Measurements from ENCODE around the gene PIWIL4.
"Not testable (repeated sequence)": the region's sequence is repeated elsewhere in the genome, so short reads cannot be mapped to it uniquely, and the experiment has no call there.

Gene PIWIL4

DNA sequence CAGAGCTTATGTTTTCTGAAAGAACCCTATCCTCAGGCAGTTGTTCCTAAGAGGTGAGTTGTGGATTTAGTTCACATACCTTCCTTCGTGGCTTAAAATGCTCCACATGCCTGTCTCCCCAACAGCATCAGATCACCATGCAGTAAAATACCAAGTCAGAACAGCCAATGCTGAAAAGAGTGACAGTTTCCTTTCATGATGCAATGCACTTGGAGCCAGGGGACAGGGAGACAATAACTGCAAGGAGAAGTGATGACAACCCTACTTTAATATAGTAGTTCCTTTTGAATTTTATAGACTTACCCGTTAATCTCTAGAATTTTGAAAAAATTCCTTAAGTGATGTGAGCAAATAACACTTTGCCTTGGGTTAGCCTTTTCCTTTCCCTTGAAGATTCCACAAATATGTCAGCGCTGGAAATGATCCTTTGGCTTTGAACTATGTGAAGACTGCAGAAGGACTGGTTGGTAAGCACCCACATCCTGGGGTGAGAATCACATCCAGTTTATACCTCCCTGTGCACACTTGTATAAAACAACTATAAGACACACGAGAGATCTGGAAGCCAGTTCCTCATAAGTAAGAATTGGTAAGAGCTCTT is 71.2 kb downstream of the PIWIL4 start:
- no peak for ATAC-seq
- no peak for DNase-seq

DNA sequence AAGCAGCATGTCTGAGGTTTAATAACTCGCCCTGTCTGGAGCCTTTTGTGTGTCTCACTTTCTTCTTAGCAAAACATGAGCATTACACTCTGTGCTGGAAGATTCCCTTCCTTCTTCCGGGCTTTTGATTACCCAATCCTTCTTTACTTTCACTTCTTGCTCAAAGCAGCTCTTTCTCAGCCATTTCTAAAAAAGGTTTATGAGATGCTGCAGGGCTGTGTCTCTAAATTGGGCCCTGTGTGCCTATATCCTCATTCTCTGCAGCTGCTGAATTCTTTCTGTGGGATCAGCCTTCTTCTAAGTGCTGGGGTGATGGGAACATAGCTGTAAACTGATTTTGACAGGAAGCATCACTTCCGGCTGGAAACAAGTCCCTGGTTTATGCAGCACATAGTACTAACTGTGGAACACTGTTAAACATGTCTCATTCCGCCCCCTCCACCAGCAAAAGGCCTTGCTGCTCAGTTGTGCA is 71.8 kb downstream of the PIWIL4 start:
- ATAC-seq, result no peak
- DNase-seq, result no peak

DNA sequence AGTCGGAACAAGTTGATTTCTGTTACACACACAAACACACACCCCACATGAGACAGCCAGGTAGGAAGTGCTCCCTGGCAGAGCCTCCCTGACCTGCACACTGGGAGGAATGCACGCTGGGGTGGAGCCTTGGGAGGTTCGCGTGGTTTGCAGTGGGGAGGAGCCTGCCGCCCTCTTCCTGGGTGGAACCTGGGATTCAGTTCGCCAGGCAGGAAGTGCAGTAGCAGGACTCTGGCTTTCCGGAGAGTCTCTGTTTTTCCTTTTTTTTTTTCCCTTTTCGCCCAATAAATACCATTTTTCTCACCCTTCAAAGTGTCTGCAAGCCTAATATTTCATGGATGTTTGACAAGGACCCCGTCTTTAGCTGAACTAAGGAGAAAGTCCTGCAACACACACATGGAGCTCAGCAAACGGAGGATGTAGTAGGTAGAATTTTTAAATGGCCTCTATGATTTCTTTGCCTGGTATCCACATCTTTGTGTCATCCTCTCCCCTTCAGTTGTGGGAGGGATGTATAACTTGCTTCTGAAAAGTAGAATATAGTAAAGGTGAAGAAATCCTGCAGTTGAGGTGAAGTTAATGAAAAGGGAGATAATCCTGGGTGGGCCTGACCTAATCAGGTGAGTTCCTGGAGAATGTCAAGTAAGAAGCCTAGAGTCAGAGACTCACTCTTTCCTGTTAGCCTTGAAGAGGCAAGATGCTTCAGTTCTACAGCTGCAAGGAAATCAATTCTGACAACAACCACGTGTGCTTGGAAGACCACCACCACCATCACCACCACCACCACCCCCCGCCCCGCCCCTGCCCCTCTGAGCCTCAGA is 72.9 kb downstream of the PIWIL4 start:
- DNase-seq (no peak), ATAC-seq (no peak)

GRCh38 chr11:94641167-94641761 is 74.1 kb downstream of the PIWIL4 start:
- ATAC-seq (no peak), DNase-seq (no peak)

DNA sequence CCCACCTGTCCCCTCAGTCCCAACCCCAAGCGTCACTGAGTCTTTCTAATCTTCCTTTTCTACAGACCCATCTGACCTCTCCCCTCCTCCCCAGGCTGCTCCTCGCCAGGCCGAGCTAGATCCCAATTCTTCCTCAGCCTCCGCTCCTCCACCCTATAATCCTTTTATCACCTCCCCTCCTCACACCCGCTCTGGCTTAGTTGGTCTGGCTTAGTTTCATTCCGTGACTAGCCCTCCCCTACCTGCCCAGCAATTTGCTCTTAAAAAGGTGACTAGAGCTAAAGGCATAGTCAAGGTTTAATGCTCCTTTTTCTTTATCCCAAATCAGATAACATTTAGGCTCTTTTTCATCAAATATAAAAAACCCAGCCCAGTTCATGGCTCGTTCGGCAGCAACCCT is 76.0 kb downstream of the PIWIL4 start:
- DNase-seq, ATAC-seq: not testable (repeated sequence)

DNA sequence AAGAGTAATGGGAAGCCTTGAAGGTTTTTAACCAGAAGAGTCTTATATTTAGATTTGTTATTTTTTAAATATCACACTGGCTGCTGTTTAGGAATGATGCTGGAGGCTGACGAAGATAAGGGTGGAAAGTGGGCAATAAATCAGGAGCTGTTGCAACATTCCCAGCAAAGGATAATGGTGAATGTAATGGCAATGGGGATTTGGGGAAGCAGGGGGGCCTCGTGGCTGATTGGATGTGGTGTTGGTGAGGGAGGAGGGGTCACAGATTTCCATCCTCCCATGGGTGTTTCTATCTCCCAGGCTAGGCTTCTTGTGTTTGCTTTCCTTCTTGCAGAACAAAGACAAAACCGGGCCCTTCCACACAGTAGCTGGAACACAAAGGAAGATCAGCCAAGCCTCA is 80.8 kb downstream of the PIWIL4 start:
- DNase-seq (no peak), ATAC-seq (no peak)

DNA sequence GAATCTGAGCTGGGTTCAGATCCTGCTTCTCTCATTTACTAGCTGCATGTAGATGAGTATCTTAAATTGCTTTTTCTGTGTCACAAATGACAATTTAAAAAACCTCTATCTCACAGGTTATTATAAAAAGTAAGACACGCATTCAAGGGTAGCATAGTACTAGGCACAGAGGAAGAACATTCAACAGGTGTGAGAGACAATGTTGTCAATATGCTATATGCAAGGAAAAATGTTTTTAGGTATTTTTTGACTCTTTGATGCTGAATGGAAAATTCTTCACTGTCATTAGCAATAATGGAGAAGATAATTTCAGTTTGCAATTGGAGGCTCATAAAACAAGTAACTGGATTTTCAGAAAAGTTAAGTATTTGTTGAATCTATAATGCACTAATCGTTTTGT is 81.6 kb downstream of the PIWIL4 start:
- DNase-seq, result no peak
- ATAC-seq, result no peak

DNA sequence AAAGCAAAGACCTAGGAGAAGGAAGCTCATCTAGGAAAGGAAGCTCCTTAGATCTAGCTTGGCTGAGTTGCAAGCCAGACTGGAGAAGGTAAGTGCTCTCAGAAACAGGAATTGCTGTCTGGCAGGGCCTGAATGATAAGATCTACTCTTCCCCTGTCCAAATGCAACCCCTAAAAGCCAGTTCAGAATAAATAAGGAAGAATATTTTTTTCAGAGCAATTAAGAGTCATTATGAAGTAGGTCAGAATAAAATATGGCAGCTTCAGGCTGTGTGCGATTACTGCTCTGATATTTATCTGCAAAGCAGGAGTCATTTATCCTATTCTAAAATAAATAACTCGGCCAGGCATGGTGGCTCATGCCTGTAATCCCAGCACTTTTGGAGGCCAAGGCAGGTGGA is 82.1 kb downstream of the PIWIL4 start:
- DNase-seq (no peak), ATAC-seq (no peak)

DNA sequence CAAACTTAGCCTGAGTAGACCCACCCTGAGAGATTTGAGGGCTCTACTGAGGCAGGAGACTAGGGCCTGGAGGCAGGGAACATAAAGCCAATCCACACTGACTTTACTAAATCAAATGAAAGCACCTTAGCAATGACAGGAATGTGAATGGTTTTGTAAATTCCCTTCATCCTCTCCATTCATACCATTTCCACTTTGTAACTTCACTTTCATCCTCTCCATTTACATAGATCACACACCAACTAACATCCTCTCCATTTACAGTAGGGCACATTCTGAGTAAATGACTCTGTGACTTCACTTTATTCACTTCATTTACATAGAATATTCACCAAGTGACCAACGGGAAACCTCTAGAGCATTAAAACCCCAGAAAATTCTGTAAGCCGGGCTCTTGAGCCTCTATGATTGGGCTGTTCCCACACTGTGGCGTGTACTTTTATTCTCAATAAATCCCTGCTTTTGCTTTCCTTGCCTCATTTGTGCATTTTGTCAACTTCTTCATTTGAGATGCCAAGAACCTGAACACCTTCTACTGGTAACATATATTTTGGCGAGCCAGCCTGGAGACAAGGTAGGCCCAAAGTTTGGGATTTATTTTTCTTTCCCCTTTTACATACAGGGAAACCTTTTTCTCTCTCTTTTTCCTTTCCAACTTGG is 82.9 kb downstream of the PIWIL4 start:
- DNase-seq (no peak), ATAC-seq (no peak)

GRCh38 chr11:94650756-94651155 is 83.6 kb downstream of the PIWIL4 start:
- no peak for DNase-seq
- ATAC-seq, result no peak

DNA sequence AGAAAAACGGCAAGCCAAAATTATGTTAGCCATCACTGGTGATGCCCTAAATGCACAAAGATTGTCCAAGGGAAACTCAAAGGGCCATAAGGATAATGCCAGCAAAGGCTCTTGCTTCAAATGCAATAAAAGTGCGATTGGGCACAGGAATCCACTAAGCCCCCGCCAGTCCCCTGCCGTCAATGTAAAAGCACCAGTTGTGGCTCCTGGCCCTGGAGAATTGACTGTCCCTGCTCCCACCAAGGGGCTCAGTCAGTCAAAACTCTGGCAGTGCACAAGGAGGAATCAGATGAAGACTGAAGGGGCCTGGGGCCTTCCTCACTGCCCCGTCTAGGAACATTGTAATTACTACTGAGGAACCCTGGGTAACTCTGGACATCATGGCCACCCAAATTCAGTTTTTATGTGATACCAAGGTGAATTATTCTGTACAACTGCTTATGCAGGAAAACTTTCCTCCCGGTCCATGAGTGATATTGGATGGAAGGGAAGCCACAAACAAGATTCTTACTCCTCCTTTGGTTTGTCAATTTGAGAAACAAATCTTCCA is 85.6 kb downstream of the PIWIL4 start:
- no peak for DNase-seq
- ATAC-seq, result no peak

- ATAC-seq (no peak), DNase-seq (no peak)
Measured at GRCh38 chr11:94653561-94653960, 86.4 kb downstream of the PIWIL4 start.

GRCh38 chr11:94654201-94654600 is 87.0 kb downstream of the PIWIL4 start:
- ATAC-seq, result no peak

GRCh38 chr11:94655291-94655690 is 88.1 kb downstream of the PIWIL4 start:
- ATAC-seq, result no peak

More at GRCh38 chr11:94654201-94654600, 87.0 kb downstream of the PIWIL4 start:
- DNase-seq, result no peak

GRCh38 chr11:94655956-94656355 is 88.8 kb downstream of the PIWIL4 start:
- ATAC-seq, result no peak
- DNase-seq, result no peak

More at GRCh38 chr11:94655291-94655690, 88.1 kb downstream of the PIWIL4 start:
- no peak for DNase-seq

GRCh38 chr11:94656968-94657367 is 89.8 kb downstream of the PIWIL4 start:
- DNase-seq (no peak), ATAC-seq (no peak)

- ATAC-seq, result no peak
- DNase-seq, result no peak
Measured at GRCh38 chr11:94657629-94658028, 90.5 kb downstream of the PIWIL4 start.

GRCh38 chr11:94658386-94658785 is 91.2 kb downstream of the PIWIL4 start:
- ATAC-seq, result no peak
- no peak for DNase-seq

DNA sequence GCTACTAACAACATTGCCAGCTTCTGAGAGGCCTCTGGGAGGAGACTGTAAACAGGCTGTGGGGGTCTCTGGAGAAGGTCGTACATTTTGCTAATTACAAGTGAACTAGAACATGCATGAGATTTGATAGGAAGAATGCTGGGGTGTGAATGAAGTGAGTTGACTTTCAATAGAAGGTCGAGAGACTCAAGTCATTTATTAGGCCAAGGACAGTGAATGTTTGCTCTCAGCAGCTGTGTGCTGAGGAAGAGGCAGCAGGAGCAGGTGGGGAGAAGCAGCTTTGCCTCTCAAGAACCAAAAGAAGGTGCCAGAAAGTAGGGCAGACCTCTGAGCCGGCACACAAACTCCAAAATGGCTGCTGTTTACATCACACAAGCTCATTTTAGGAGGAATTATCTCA is 91.7 kb downstream of the PIWIL4 start:
- no peak for DNase-seq
- no peak for ATAC-seq

DNA sequence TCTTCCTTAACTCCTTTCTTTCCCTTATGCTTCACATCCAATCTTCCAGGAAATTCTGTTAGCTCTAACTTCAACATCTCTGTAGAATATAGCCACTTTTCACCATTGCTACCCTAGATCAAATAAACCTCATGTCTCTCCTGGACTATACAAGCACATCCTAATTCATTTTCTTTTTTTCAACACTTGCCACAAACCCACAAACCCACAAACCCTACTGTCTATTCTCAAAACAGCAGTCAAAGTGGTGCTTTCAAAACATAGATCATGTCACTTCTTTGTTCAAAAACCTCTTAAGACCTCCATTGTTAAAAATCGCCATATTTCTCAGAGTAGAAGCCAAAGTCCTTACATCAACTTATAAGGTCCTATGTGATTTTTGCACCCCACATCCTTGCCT is 94.3 kb downstream of the PIWIL4 start:
- DNase-seq, result no peak
- no peak for ATAC-seq

DNA sequence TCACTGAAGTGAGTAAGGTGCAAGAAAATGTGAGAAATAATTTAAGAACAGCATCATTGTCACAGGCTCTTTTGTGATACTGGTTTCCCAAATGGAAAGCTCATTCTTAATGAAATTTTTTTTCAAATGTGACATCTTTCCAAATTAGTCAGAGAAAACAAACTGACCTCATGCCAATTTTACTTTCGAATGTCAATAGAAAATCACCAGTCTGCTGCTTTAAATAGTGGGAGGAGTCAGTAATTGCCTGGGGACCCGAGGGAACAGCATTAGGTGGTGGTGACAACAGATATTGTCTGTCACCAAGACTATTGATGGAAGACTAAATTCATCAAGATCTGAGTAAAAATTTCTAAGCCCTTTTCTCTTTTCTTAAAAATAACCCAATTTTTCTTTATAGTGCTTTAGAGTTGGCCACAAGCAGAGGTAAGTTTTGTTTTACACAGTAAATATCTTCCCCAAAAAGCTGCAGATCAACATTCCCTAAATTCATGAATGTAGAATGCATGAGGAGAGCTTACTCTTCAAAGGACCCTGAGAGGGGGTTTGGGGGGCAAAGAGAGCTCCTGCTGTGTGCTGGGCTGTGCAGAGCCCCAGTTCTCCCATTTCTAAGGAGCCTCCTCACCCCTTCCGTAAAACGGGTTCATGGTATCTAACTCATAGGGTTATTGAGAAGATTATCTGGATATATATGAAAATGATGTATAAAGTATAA is 95.1 kb downstream of the PIWIL4 start:
- no peak for DNase-seq
- no peak for ATAC-seq

GRCh38 chr11:94662846-94663390 is 95.8 kb downstream of the PIWIL4 start:
- DNase-seq, result no peak
- ATAC-seq, result no peak

Measured in stimulated activated naive CD8-positive, alpha-beta T cell treated with anti-CD3 and anti-CD28 coated beads, Interleukin-15, Interleukin-2, amounts not matched to agents 100 U/mL and 50 U/mL, for 24 hours (primary cell).